SU-DHL-6 (cell line): ENCODE data around the gene OLFM4.

Experiments
- H2AFZ ChIP-seq: fragments of 200-600 bp; sonication (generic); 2 replicates; pipeline ENCODE4 v1.6.1; 2014; ENCODE audit warnings: low read depth, mild to moderate bottlenecking, moderate library complexity, mixed read lengths, antibody characterized with exemption, low read length; ENCODE audit not compliant: severe bottlenecking
- H3F3A ChIP-seq: fragments of 200-600 bp; shearing (Covaris generic); 2 replicates; pipeline ENCODE4 v1.6.0; 2016; ENCODE audit warnings: antibody characterized with exemption, mild to moderate bottlenecking; ENCODE audit not compliant: insufficient read depth
- H3K27ac ChIP-seq: fragments of 200-600 bp; sonication (generic); 2 replicates; pipeline ENCODE4 v1.5.1; 2016; ENCODE audit warnings: low read depth, mild to moderate bottlenecking, low read length, moderate library complexity, mixed read lengths
- H3K27me3 ChIP-seq: fragments of 200-600 bp; sonication (generic), shearing (Covaris generic); 2 replicates; pipeline ENCODE4 v1.6.0; 2014; ENCODE audit warnings: mild to moderate bottlenecking, low read length
- H3K36me3 ChIP-seq: fragments of 200-600 bp; sonication (generic); 2 replicates; pipeline ENCODE4 v1.6.1; 2014; ENCODE audit warnings: mild to moderate bottlenecking, low read length, mixed read lengths
- H3K4me2 ChIP-seq: fragments of 300-600, 200-600 bp; shearing (Covaris generic), sonication (generic); 2 replicates; pipeline ENCODE4 v1.6.0; 2014; ENCODE audit warnings: low read length, low read depth, mild to moderate bottlenecking; ENCODE audit not compliant: poor library complexity, severe bottlenecking
- H3K4me3 ChIP-seq: fragments of 200-600 bp; sonication (generic); 2 replicates; pipeline ENCODE4 v1.5.1; 2014; ENCODE audit warnings: antibody characterized with exemption, low read length, mild to moderate bottlenecking, mixed read lengths; ENCODE audit not compliant: insufficient read depth, poor library complexity, severe bottlenecking
- H3K79me2 ChIP-seq: fragments of 200-600 bp; sonication (generic); 2 replicates; pipeline ENCODE4 v1.6.1; 2014; ENCODE audit warnings: mild to moderate bottlenecking, low read length, moderate library complexity; ENCODE audit not compliant: insufficient read depth
- H3K9ac ChIP-seq: fragments of 200-600 bp; sonication (generic); 2 replicates; pipeline ENCODE4 v1.7.0; 2014; ENCODE audit warnings: mild to moderate bottlenecking, low read length
- H3K9me2 ChIP-seq: fragments of 200-600 bp; sonication (generic); replicated peaks from 2 replicates; pipeline ENCODE4 v1.6.1; 2014; ENCODE audit warnings: low read length; ENCODE audit not compliant: insufficient read depth
- H3K9me3 ChIP-seq: fragments of 200-600 bp; sonication (generic); 2 replicates; pipeline ENCODE4 v1.6.1; 2014; ENCODE audit warnings: low read length, mixed read lengths; ENCODE audit not compliant: insufficient read depth
- H4K20me1 ChIP-seq: fragments of 200-600 bp; sonication (generic); 2 replicates; pipeline ENCODE4 v1.6.1; 2014; ENCODE audit warnings: low read depth, mild to moderate bottlenecking, antibody characterized with exemption, low read length, moderate library complexity, mixed read lengths
- EZH2phosphoT487 ChIP-seq: fragments of 200-600 bp; sonication (generic), shearing (Covaris generic); conservative IDR thresholded peaks from 2 replicates; pipeline ENCODE4 v1.6.1; 2018; ENCODE audit warnings: mild to moderate bottlenecking, antibody characterized with exemption, low read length, moderate library complexity, mixed read lengths
- TF ChIP-seq, protein P1 (sequence below): fragments of 200-600 bp; sonication (generic); IDR thresholded peaks from one replicate; pipeline ENCODE4 v1.5.1; 2017; ENCODE audit warnings: antibody characterized with exemption, mild to moderate bottlenecking, low read length, moderate library complexity; ENCODE audit not compliant: insufficient read depth, poor library complexity, severe bottlenecking

Gene OLFM4

DNA sequence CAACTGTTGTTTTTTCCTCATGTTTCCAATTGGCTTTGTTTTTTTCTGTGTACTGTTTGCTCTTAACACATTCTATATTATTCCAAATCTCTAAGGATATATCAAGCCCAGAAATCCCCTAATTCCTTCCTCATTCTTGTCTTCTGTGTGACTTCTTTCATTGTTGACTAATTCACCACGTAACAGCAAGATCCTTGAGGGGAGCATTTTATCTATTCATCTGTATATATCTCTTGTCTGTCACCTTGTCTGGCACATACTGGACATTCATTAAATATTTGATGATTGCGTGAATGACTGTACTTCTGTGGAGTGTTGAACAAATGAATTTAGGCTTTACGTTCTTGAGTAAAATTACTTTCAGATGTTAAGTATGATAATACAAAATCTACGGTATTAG lies 44.8 kb upstream of the OLFM4 start:
- H4K20me1 ChIP-seq: no peaks in the 10 kb centered on the region
- no peaks in the 10 kb centered on the region for H3K9me3 ChIP-seq
- no peak overlapping the region for H2AFZ ChIP-seq
- H3F3A ChIP-seq: no peaks in the 10 kb centered on the region
- H3K9ac ChIP-seq: no peak overlapping the region
- TF ChIP-seq, protein P1, sequence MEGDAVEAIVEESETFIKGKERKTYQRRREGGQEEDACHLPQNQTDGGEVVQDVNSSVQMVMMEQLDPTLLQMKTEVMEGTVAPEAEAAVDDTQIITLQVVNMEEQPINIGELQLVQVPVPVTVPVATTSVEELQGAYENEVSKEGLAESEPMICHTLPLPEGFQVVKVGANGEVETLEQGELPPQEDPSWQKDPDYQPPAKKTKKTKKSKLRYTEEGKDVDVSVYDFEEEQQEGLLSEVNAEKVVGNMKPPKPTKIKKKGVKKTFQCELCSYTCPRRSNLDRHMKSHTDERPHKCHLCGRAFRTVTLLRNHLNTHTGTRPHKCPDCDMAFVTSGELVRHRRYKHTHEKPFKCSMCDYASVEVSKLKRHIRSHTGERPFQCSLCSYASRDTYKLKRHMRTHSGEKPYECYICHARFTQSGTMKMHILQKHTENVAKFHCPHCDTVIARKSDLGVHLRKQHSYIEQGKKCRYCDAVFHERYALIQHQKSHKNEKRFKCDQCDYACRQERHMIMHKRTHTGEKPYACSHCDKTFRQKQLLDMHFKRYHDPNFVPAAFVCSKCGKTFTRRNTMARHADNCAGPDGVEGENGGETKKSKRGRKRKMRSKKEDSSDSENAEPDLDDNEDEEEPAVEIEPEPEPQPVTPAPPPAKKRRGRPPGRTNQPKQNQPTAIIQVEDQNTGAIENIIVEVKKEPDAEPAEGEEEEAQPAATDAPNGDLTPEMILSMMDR: no peak
- TF ChIP-seq EZH2phosphoT487: no peak
- no peak overlapping the region for H3K4me3 ChIP-seq
- no peaks in the 10 kb centered on the region for H3K36me3 ChIP-seq
- no peaks in the 10 kb centered on the region for H3K9me2 ChIP-seq
- H3K4me2 ChIP-seq: no peak overlapping the region
- no peaks in the 10 kb centered on the region for H3K27me3 ChIP-seq
- no peak overlapping the region for H3K27ac ChIP-seq
- H3K79me2 ChIP-seq: no peaks in the 10 kb centered on the region

DNA sequence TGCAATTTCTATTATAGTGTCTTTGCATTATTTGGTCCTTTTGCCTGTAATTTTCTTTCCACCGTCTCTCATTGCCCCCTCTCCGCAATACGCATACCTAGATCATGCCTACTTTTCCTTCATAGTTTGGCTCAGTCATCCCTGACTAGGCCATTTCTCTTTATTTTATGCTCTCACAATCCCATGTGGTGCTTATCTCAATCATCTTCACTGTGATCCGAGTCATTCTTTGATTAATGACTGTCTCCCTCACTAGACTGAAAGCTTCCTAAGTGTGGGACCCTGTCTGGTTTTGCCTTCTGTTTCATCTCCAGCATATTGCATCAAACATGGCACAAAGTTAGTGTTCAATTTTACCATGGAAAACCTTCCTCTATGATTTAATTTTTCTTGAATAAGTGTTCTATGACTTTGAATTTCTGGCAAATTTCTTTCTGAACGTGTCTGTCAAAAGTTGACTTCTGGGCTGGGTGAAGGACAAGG lies 43.7 kb upstream of the OLFM4 start:
- H3K79me2 ChIP-seq: no peaks in the 10 kb centered on the region
- no peak for TF ChIP-seq EZH2phosphoT487
- TF ChIP-seq, protein P1: no peak

DNA sequence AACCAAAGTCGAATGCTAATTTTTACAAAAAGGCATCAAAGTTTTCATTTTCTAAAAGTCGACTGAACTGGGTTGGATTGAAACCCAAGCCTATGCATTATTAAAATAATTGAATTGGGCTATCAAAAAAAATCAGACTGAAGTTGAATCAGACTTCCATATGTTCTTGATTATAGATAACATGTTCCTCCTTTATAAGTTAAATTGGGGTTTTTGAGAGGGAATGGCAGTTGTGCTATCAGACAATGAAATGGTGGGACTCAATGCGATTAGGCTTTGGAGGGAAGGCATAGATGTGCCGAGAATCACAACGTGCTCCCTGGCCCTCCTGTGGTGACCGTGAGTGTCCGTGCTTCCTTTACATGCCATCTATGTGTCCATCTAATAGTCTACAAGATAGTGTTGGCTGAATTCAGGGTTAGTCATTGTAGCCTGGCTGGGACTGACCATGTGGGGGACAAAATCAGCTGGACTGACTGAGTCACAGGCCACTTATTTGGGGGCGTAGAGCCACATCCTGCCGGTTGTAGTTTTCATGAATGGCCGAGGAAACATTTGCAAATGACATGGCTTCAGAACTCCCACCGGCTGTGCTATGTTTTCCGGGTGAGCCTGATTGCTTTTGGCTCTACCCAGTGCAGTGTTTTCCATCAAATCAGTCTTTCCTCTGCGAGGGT lies 37.1 kb upstream of the OLFM4 start:
- Histone ChIP-seq H3K4me2 (no peak overlapping the region), H4K20me1 (no peaks in the 10 kb centered on the region), H3K36me3 (no peaks in the 10 kb centered on the region), H3K27me3 (no peaks in the 10 kb centered on the region), H2AFZ (no peak overlapping the region), H3K4me3 (no peak overlapping the region), H3K9me3 (no peaks in the 10 kb centered on the region), H3K27ac (no peak overlapping the region), H3F3A (no peaks in the 10 kb centered on the region), H3K9ac (no peak overlapping the region), H3K79me2 (no peaks in the 10 kb centered on the region), H3K9me2 (no peaks in the 10 kb centered on the region)
- TF ChIP-seq, protein P1: no peak
- no peak for TF ChIP-seq EZH2phosphoT487

More for the DNA sequence above, 43.7 kb upstream of the OLFM4 start:
- no peak overlapping the region for H3K27ac ChIP-seq
- H3K4me3 ChIP-seq: no peak overlapping the region
- H3K4me2 ChIP-seq: no peak overlapping the region
- no peak overlapping the region for H2AFZ ChIP-seq
- H3K36me3 ChIP-seq: no peaks in the 10 kb centered on the region
- H3K9me3 ChIP-seq: no peaks in the 10 kb centered on the region
- no peaks in the 10 kb centered on the region for H3F3A ChIP-seq
- H3K9me2 ChIP-seq: no peaks in the 10 kb centered on the region
- no peaks in the 10 kb centered on the region for H3K27me3 ChIP-seq
- H4K20me1 ChIP-seq: no peaks in the 10 kb centered on the region
- no peak overlapping the region for H3K9ac ChIP-seq
